Mesothelial cell of epicardium (in vitro differentiated cells): ENCODE measurements around the gene TMEM247. TPM values are rescaled to one million over a fixed set of nuclear protein-coding genes. Genes with fewer than 3 reads are reported as not detected.

ENCODE experiments used
- DNase-seq, 2 experiments: peaks; one replicate each; pipeline ENCODE4 v3.0.0; 2021; ENCODE audit warnings: low spot score in 2 of 2; ENCODE audit not compliant: unreplicated experiment in 2 of 2
- H3K27ac Mint-ChIP-seq: 2 replicates; pipeline ENCODE4 v1.8.0; 2021; ENCODE audit warnings: mixed read lengths
- H3K27me3 Mint-ChIP-seq: 2 replicates; pipeline ENCODE4 v1.8.0; 2021; ENCODE audit warnings: low read depth, mixed read lengths
- H3K36me3 Mint-ChIP-seq: 2 replicates; pipeline ENCODE4 v1.8.0; 2021; ENCODE audit warnings: mixed read lengths
- H3K4me1 Mint-ChIP-seq: 2 replicates; pipeline ENCODE4 v1.8.0; 2021; ENCODE audit warnings: mixed read lengths
- H3K4me3 Mint-ChIP-seq: 2 replicates; pipeline ENCODE4 v1.8.0; 2021; ENCODE audit warnings: mild to moderate bottlenecking, moderate library complexity, mixed read lengths
- H3K9me3 Mint-ChIP-seq: 2 replicates; pipeline ENCODE4 v1.8.0; 2021; ENCODE audit warnings: mixed read lengths
- CTCF ChIP-seq: fragments of 200-600 bp; sonication (generic); IDR thresholded peaks from one replicate; pipeline ENCODE4 v1.5.0; 2021; ENCODE audit warnings: antibody characterized with exemption; ENCODE audit not compliant: unreplicated experiment
- total RNA-seq: library from RNA; stranded (reverse); gene quantifications from 3 replicates; pipeline ENCODE4 v1.2.1, GENCODE V29; 2021

The TMEM247 gene
- total RNA-seq, 1 donor from 2014 or later, result not detected

GRCh38 chr2:46510598-46511177, 31.3 kb downstream of the TMEM247 start:
- H3K9me3 Mint-ChIP-seq, result peaks cover 15% of the 10 kb centered on the region
- H3K36me3 Mint-ChIP-seq, result peaks cover 4% of the 10 kb centered on the region
- no peak overlapping the region for H3K27ac Mint-ChIP-seq
- no peaks in the 10 kb centered on the region for H3K4me1 Mint-ChIP-seq
- H3K4me3 Mint-ChIP-seq, result no peak overlapping the region
- H3K27me3 Mint-ChIP-seq, result no peaks in the 10 kb centered on the region
- TF ChIP-seq CTCF, result no peak
- DNase-seq, result peak in 1 of 2 experiments; percentile 19

GRCh38 chr2:46512185-46512584, 32.8 kb downstream of the TMEM247 start:
- TF ChIP-seq CTCF, result no peak
- Mint-ChIP-seq H3K9me3 (peaks cover 26% of the 10 kb centered on the region), H3K4me3 (no peak overlapping the region), H3K4me1 (no peaks in the 10 kb centered on the region), H3K27ac (no peak overlapping the region), H3K27me3 (no peaks in the 10 kb centered on the region), H3K36me3 (peaks cover 9% of the 10 kb centered on the region)
- DNase-seq, result no peak

- Mint-ChIP-seq H3K9me3 (peaks cover 32% of the 10 kb centered on the region), H3K4me1 (no peaks in the 10 kb centered on the region), H3K27me3 (no peaks in the 10 kb centered on the region), H3K4me3 (no peak overlapping the region), H3K27ac (no peak overlapping the region), H3K36me3 (peaks cover 9% of the 10 kb centered on the region)
- no peak for TF ChIP-seq CTCF
- no peak for DNase-seq
These were observed 35.4 kb downstream of the TMEM247 start for GRCh38 chr2:46514738-46515137.

GRCh38 chr2:46517485-46517884, 38.1 kb downstream of the TMEM247 start:
- Mint-ChIP-seq H3K9me3 (peaks cover 32% of the 10 kb centered on the region), H3K27me3 (no peaks in the 10 kb centered on the region), H3K4me3 (no peak overlapping the region), H3K4me1 (peaks cover 5% of the 10 kb centered on the region), H3K27ac (no peak overlapping the region), H3K36me3 (peaks cover 9% of the 10 kb centered on the region)
- DNase-seq, result no peak
- TF ChIP-seq CTCF, result no peak

GRCh38 chr2:46518861-46519260, 39.5 kb downstream of the TMEM247 start:
- no peak for TF ChIP-seq CTCF
- peak in 1 of 2 experiments; percentile 24 for DNase-seq
- Mint-ChIP-seq H3K36me3 (peaks cover 9% of the 10 kb centered on the region), H3K9me3 (peaks cover 32% of the 10 kb centered on the region), H3K4me3 (no peak overlapping the region), H3K27me3 (no peaks in the 10 kb centered on the region), H3K4me1 (peaks cover 5% of the 10 kb centered on the region), H3K27ac (no peak overlapping the region)

- TF ChIP-seq CTCF, result no peak
- peaks cover 31% of the 10 kb centered on the region for H3K9me3 Mint-ChIP-seq
- no peak for DNase-seq
- H3K27ac Mint-ChIP-seq, result no peak overlapping the region
- no peak overlapping the region for H3K4me3 Mint-ChIP-seq
- no peaks in the 10 kb centered on the region for H3K27me3 Mint-ChIP-seq
- peaks cover 5% of the 10 kb centered on the region for H3K4me1 Mint-ChIP-seq
- H3K36me3 Mint-ChIP-seq, result peaks cover 9% of the 10 kb centered on the region
These were observed 39.9 kb downstream of the TMEM247 start for GRCh38 chr2:46519265-46519664.
